Measurements from ENCODE around the gene MCC. TPM values are rescaled to one million over a fixed set of nuclear protein-coding genes. Genes with fewer than 3 reads are reported as not detected.

The MCC gene
- polyA plus RNA-seq, 2 of the 4 experiments (the other 2 are of a cell fraction) = 0.09 to 0.10 TPM

GRCh38 chr5:113513384-113514288, 25.4 kb upstream of the MCC start, which contains the start of gene YTHDC2 (continued):
- TF ChIP-seq, protein P1, sequence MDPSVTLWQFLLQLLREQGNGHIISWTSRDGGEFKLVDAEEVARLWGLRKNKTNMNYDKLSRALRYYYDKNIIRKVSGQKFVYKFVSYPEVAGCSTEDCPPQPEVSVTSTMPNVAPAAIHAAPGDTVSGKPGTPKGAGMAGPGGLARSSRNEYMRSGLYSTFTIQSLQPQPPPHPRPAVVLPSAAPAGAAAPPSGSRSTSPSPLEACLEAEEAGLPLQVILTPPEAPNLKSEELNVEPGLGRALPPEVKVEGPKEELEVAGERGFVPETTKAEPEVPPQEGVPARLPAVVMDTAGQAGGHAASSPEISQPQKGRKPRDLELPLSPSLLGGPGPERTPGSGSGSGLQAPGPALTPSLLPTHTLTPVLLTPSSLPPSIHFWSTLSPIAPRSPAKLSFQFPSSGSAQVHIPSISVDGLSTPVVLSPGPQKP (IDR thresholded peaks at IDR 0.05; ENCODE audit: low read depth, low read length) = no peak
- TF ChIP-seq HOXB13 (CRISPR knock-in tag; IDR thresholded peaks at IDR 0.05; ENCODE audit: low read depth) = no peak
- TF ChIP-seq HOXA7 (CRISPR knock-in tag; IDR thresholded peaks at IDR 0.05) = no peak
- no peak for TF ChIP-seq EHMT2 (IDR thresholded peaks at IDR 0.05; ENCODE audit: low read depth)
- TF ChIP-seq, protein P2, sequence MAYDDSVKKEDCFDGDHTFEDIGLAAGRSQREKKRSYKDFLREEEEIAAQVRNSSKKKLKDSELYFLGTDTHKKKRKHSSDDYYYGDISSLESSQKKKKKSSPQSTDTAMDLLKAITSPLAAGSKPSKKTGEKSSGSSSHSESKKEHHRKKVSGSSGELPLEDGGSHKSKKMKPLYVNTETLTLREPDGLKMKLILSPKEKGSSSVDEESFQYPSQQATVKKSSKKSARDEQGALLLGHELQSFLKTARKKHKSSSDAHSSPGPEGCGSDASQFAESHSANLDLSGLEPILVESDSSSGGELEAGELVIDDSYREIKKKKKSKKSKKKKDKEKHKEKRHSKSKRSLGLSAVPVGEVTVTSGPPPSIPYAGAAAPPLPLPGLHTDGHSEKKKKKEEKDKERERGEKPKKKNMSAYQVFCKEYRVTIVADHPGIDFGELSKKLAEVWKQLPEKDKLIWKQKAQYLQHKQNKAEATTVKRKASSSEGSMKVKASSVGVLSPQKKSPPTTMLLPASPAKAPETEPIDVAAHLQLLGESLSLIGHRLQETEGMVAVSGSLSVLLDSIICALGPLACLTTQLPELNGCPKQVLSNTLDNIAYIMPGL (CRISPR knock-in tag; IDR thresholded peaks at IDR 0.05; ENCODE audit: borderline replicate concordance) = no peak
- TF ChIP-seq RARB (CRISPR knock-in tag; IDR thresholded peaks at IDR 0.05) = no peak
- TF ChIP-seq BHLHE40 (IDR thresholded peaks at IDR 0.05; ENCODE audit: low read depth, low read length) = no peak
- peak; percentile 87 for TF ChIP-seq E2F6 (IDR thresholded peaks at IDR 0.05; ENCODE audit: borderline replicate concordance, low read depth)
- TF ChIP-seq SMC3 (IDR thresholded peaks at IDR 0.05) = no peak; the same call in 2 of the 3 replicates
- no peak for TF ChIP-seq REST (IDR thresholded peaks at IDR 0.05)
- TF ChIP-seq ZC3H11A (IDR thresholded peaks at IDR 0.05) = no peak
- no peak for TF ChIP-seq EHF (CRISPR knock-in tag; IDR thresholded peaks at IDR 0.05)
- TF ChIP-seq, protein P3, sequence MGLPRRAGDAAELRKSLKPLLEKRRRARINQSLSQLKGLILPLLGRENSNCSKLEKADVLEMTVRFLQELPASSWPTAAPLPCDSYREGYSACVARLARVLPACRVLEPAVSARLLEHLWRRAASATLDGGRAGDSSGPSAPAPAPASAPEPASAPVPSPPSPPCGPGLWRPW (IDR thresholded peaks at IDR 0.05) = no peak
- TF ChIP-seq PHF8 (IDR thresholded peaks at IDR 0.05; ENCODE audit: borderline replicate concordance, low read depth) = peak; percentile 84
- peak; percentile 39 to 51; a peak in 3 of 5 replicates for TF ChIP-seq RAD21 (conservative IDR thresholded peaks at IDR 0.05 in 1 of 2, IDR thresholded peaks at IDR 0.05 in 1 of 2)
- peak; percentile 64; the same call in 1 of the 2 replicates for TF ChIP-seq CHD4 (IDR thresholded peaks at IDR 0.05; ENCODE audit: borderline replicate concordance)
- no peak for TF ChIP-seq HEYL (CRISPR knock-in tag; IDR thresholded peaks at IDR 0.05)
- TF ChIP-seq CEBPB (IDR thresholded peaks at IDR 0.05) = no peak
- no peak for TF ChIP-seq MYC (IDR thresholded peaks at IDR 0.05; ENCODE audit: borderline replicate concordance, low read length)
- TF ChIP-seq NPAS2 (CRISPR knock-in tag; IDR thresholded peaks at IDR 0.05; ENCODE audit: borderline replicate concordance) = no peak
- TF ChIP-seq, protein P4, sequence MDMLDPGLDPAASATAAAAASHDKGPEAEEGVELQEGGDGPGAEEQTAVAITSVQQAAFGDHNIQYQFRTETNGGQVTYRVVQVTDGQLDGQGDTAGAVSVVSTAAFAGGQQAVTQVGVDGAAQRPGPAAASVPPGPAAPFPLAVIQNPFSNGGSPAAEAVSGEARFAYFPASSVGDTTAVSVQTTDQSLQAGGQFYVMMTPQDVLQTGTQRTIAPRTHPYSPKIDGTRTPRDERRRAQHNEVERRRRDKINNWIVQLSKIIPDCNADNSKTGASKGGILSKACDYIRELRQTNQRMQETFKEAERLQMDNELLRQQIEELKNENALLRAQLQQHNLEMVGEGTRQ (IDR thresholded peaks at IDR 0.05) = peak; percentile 33
- peak; percentile 19; the same call in 1 of the 2 replicates for TF ChIP-seq KDM5A (IDR thresholded peaks at IDR 0.05)
- TF ChIP-seq TP53 (CRISPR knock-in tag; IDR thresholded peaks at IDR 0.05) = no peak
- no peak for TF ChIP-seq FOXS1 (CRISPR knock-in tag; IDR thresholded peaks at IDR 0.05)
- TF ChIP-seq, protein P5, sequence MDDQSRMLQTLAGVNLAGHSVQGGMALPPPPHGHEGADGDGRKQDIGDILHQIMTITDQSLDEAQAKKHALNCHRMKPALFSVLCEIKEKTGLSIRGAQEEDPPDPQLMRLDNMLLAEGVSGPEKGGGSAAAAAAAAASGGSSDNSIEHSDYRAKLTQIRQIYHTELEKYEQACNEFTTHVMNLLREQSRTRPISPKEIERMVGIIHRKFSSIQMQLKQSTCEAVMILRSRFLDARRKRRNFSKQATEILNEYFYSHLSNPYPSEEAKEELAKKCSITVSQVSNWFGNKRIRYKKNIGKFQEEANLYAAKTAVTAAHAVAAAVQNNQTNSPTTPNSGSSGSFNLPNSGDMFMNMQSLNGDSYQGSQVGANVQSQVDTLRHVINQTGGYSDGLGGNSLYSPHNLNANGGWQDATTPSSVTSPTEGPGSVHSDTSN (IDR thresholded peaks at IDR 0.05) = no peak
- no peak for TF ChIP-seq JUNB (IDR thresholded peaks at IDR 0.05)
- no peak for TF ChIP-seq RCOR1 (IDR thresholded peaks at IDR 0.05; ENCODE audit: low read depth, low read length)
- TF ChIP-seq, protein P6, sequence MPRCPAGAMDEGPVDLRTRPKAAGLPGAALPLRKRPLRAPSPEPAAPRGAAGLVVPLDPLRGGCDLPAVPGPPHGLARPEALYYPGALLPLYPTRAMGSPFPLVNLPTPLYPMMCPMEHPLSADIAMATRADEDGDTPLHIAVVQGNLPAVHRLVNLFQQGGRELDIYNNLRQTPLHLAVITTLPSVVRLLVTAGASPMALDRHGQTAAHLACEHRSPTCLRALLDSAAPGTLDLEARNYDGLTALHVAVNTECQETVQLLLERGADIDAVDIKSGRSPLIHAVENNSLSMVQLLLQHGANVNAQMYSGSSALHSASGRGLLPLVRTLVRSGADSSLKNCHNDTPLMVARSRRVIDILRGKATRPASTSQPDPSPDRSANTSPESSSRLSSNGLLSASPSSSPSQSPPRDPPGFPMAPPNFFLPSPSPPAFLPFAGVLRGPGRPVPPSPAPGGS (IDR thresholded peaks at IDR 0.05) = peak; percentile 76; the same call in 1 of the 3 replicates
- TF ChIP-seq POLR2AphosphoS2 (conservative IDR thresholded peaks at IDR 0.05; ENCODE audit: low read length) = no peak

All from A549 (cell line).